HepG2 (cell line): ENCODE data around the gene LRRC3C. TPM values are rescaled to one million over a fixed set of nuclear protein-coding genes. Genes with fewer than 3 reads are reported as not detected.

Source experiments
- ETV5 ChIP-seq: IDR thresholded peaks from 2 replicates; pipeline ENCODE4 v1.6.1; 2018; ENCODE audit warnings: missing biosample characterization, missing genetic modification reagents, inconsistent platforms, borderline replicate concordance
- GATAD2A ChIP-seq: IDR thresholded peaks from 2 replicates; pipeline ENCODE4 v1.6.1; 2016
- GTF2F1 ChIP-seq: fragments of 150-350 bp; IDR thresholded peaks from 2 replicates; pipeline ENCODE4 v1.6.1; 2014; ENCODE audit warnings: low read length
- GZF1 ChIP-seq: sonication (generic); formaldehyde crosslinking; IDR thresholded peaks from 2 replicates; pipeline ENCODE4 v1.5.1; 2020; ENCODE audit warnings: mild to moderate bottlenecking, missing genetic modification reagents
- HCFC1 ChIP-seq: fragments of 150-350 bp; IDR thresholded peaks from 2 replicates; pipeline ENCODE4 v1.6.1; 2014; ENCODE audit warnings: low read depth, low read length
- MED8 ChIP-seq: sonication (generic); formaldehyde crosslinking; IDR thresholded peaks from 2 replicates; pipeline ENCODE4 v1.8.1; 2023; ENCODE audit warnings: mild to moderate bottlenecking, missing genetic modification reagents; ENCODE audit not compliant: insufficient replicate concordance
- MEIS1 ChIP-seq: sonication (generic); formaldehyde crosslinking; IDR thresholded peaks from 2 replicates; pipeline ENCODE4 v1.9.0; 2021; ENCODE audit warnings: mild to moderate bottlenecking, missing genetic modification reagents, moderate library complexity, borderline replicate concordance
- MIER2 ChIP-seq: IDR thresholded peaks from 2 replicates; pipeline ENCODE4 v1.6.1; 2016; ENCODE audit warnings: missing biosample characterization, missing genetic modification reagents
- MZF1 ChIP-seq: sonication (generic); formaldehyde crosslinking; IDR thresholded peaks from 2 replicates; pipeline ENCODE4 v1.8.1; 2023; ENCODE audit warnings: mild to moderate bottlenecking, missing genetic modification reagents, borderline replicate concordance
- NKX3-1 ChIP-seq: sonication (generic); formaldehyde crosslinking; IDR thresholded peaks from 2 replicates; pipeline ENCODE4 v1.5.0; 2020; ENCODE audit warnings: missing genetic modification reagents
- NPAS2 ChIP-seq: sonication (generic); formaldehyde crosslinking; IDR thresholded peaks from 2 replicates; pipeline ENCODE4 v1.8.0; 2022; ENCODE audit warnings: mild to moderate bottlenecking, missing genetic modification reagents, borderline replicate concordance
- PAX8 ChIP-seq: sonication (generic); formaldehyde crosslinking; IDR thresholded peaks from 2 replicates; pipeline ENCODE4 v1.8.0; 2022; ENCODE audit warnings: mild to moderate bottlenecking, missing genetic modification reagents, borderline replicate concordance
- RFXANK ChIP-seq: IDR thresholded peaks from 2 replicates; pipeline ENCODE4 v1.6.1; 2016
- RORA ChIP-seq: sonication (generic); formaldehyde crosslinking; IDR thresholded peaks from 2 replicates; pipeline ENCODE4 v1.5.0; 2020; ENCODE audit warnings: mild to moderate bottlenecking, missing genetic modification reagents, moderate library complexity
- SETDB1 ChIP-seq: sonication (generic); formaldehyde crosslinking; IDR thresholded peaks from 2 replicates; pipeline ENCODE4 v1.5.1; 2020; ENCODE audit warnings: missing genetic modification reagents, mild to moderate bottlenecking, borderline replicate concordance
- SP140L ChIP-seq: sonication (generic); formaldehyde crosslinking; IDR thresholded peaks from 2 replicates; pipeline ENCODE4 v1.4.0; 2020; ENCODE audit warnings: missing genetic modification reagents, borderline replicate concordance
- TBL1XR1 ChIP-seq: fragments of 150-350 bp; IDR thresholded peaks from 2 replicates; pipeline ENCODE4 v1.6.1; 2014; ENCODE audit warnings: borderline replicate concordance, low read length; ENCODE audit not compliant: partially characterized antibody
- THAP8 ChIP-seq: sonication (generic); formaldehyde crosslinking; IDR thresholded peaks from 2 replicates; pipeline ENCODE4 v1.5.1; 2020; ENCODE audit warnings: missing genetic modification reagents, mild to moderate bottlenecking, borderline replicate concordance
- THYN1 ChIP-seq: sonication (generic); formaldehyde crosslinking; IDR thresholded peaks from 2 replicates; pipeline ENCODE4 v1.8.1; 2023; ENCODE audit warnings: low read depth, mild to moderate bottlenecking, moderate library complexity, missing genetic modification reagents, borderline replicate concordance
- ZBTB10 ChIP-seq: sonication (generic); formaldehyde crosslinking; IDR thresholded peaks from 2 replicates; pipeline ENCODE4 v1.4.0; 2020; ENCODE audit warnings: missing genetic modification reagents, borderline replicate concordance
- ZFP36L1 ChIP-seq: sonication (generic); formaldehyde crosslinking; IDR thresholded peaks from 2 replicates; pipeline ENCODE4 v1.8.0; 2022; ENCODE audit warnings: mild to moderate bottlenecking, missing genetic modification reagents, moderate library complexity
- ZKSCAN1 ChIP-seq: fragments of 150-350 bp; IDR thresholded peaks from 2 replicates; pipeline ENCODE4 v1.6.1; 2014; ENCODE audit warnings: low read length
- ZNF235 ChIP-seq: sonication (generic); formaldehyde crosslinking; IDR thresholded peaks from 2 replicates; pipeline ENCODE4 v1.8.1; 2023; ENCODE audit warnings: mild to moderate bottlenecking, missing genetic modification reagents, borderline replicate concordance
- ZNF589 ChIP-seq: sonication (generic); formaldehyde crosslinking; conservative IDR thresholded peaks from 2 replicates; pipeline ENCODE4 v1.8.0; 2022; ENCODE audit warnings: mild to moderate bottlenecking, moderate library complexity, missing genetic modification reagents
- ZNF772 ChIP-seq: sonication (generic); formaldehyde crosslinking; IDR thresholded peaks from 2 replicates; pipeline ENCODE4 v1.5.0; 2020; ENCODE audit warnings: mild to moderate bottlenecking, missing genetic modification reagents
- ZUFSP ChIP-seq: sonication (generic); formaldehyde crosslinking; IDR thresholded peaks from 2 replicates; pipeline ENCODE4 v1.9.0; 2021; ENCODE audit warnings: missing genetic modification reagents, mild to moderate bottlenecking, borderline replicate concordance
- polyA plus RNA-seq, 8 experiments: library from polyadenylated mRNA; depleted of rRNA in 3 of 8; stranded (reverse) in 7 of 8; unstranded in 1 of 8; fragments of >200 nt; fragmentation: Illumina TruSeq in 4 of 8; extraction: Trizol in 4 of 8; gene quantifications; 2 replicates each; pipeline versions ENCODE4 v1.2.1 to v1.2.3, GENCODE V29; 2011 to 2016; ENCODE audit warnings: low read depth in 4 of 8, missing spikeins in 1 of 8, mixed read lengths in 1 of 8; ENCODE audit not compliant: insufficient read depth in 1 of 8
- total RNA-seq, 5 experiments: library from RNA; depleted of rRNA; stranded (reverse); fragments of >200 nt; fragmentation: Illumina TruSeq; extraction: Trizol; gene quantifications; 2 replicates each; pipeline ENCODE4 v1.2.3, GENCODE V29; 2016; ENCODE audit warnings: low read depth in 1 of 5

The LRRC3C gene
- total and polyA plus RNA-seq, 2 of the 13 experiments (the other 11 are each of a cell fraction or from before 2014, with no cell fraction given): 0.17 TPM; not detected in 1

DNA sequence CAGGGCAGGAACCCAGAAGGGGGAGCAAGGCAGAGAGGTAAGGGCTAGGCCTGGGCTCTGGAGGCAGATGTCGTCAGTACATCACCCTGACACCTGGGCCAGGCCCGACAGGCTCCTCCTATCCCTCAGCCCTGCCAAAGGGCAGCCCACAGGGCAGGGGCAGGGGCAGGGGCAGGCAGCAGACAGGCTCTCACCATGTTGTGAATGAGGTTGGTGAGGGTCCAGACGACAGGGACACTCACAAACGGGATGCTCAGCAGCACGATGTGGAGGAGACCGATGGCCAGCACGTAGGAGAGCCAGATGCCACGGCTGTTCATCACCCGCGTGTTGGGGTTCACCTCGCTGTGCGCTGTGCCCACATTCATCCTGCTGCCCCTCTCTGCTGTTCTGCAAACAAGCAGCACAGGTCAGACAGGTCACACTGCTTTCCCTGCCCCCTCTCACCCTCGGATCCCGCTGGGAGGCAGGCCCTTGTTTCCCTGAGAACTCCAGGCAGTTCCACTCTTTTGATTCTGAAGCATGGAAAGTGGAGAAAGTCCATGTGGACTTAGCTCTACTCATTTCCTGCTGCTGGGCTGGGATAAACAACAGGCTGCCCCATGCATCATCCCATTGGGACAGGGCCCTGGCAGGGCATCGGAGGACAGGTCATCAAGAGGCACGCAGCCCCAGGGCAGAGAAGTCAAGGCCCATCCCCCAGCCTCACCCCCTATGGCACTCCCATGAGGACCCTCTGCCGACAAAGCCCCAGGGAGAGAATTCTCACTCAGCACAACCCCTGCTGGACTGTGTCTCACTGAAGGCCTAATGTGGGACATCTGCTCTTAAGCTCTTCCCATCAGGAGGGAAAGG, 3.5 kb upstream of the LRRC3C start (continued):
- TF ChIP-seq MIER2 (CRISPR knock-in tag): peak; percentile 81
- TF ChIP-seq GATAD2A: peak; percentile 99
- no peak; the same call in 1 of the 2 replicates for TF ChIP-seq ZKSCAN1
- TF ChIP-seq RORA: no peak
- TF ChIP-seq SETDB1 (CRISPR knock-in tag): no peak
- TF ChIP-seq TBL1XR1: peak; percentile 43
- TF ChIP-seq GTF2F1: no peak
- TF ChIP-seq NKX3-1 (CRISPR knock-in tag): 0 out of 2 replicates have a peak, but pooled peaks have one; percentile 83
- TF ChIP-seq MEIS1 (CRISPR knock-in tag): peak; percentile 99
- TF ChIP-seq ZBTB10 (CRISPR knock-in tag): peak; percentile 97; the same call in 1 of the 2 replicates
- TF ChIP-seq PAX8 (CRISPR knock-in tag): 0 out of 2 replicates have a peak, but pooled peaks have one; percentile 54
- TF ChIP-seq MZF1 (CRISPR knock-in tag): no peak
- TF ChIP-seq ZNF772 (CRISPR knock-in tag): peak; percentile 97
- peak; percentile 92; the same call in 1 of the 2 replicates for TF ChIP-seq RFXANK (CRISPR knock-in tag)
- no peak for TF ChIP-seq GZF1 (CRISPR knock-in tag)
- TF ChIP-seq HCFC1: no peak
- peak; percentile 91; the same call in 1 of the 2 replicates for TF ChIP-seq SP140L (CRISPR knock-in tag)
- no peak for TF ChIP-seq NPAS2 (CRISPR knock-in tag)
- peak; percentile 95 for TF ChIP-seq ZNF589 (CRISPR knock-in tag)
- TF ChIP-seq THYN1 (CRISPR knock-in tag): no peak; the same call in 1 of the 2 replicates
- TF ChIP-seq ZFP36L1: peak; percentile 99
- TF ChIP-seq ZNF235 (CRISPR knock-in tag): peak; percentile 74
- peak; percentile 100 for TF ChIP-seq ETV5 (CRISPR knock-in tag)
- TF ChIP-seq MED8 (CRISPR knock-in tag): peak; percentile 89
- TF ChIP-seq ZUFSP (CRISPR knock-in tag): no peak
- TF ChIP-seq THAP8: no peak
